Adipocyte (in vitro differentiated cells): ENCODE results near the gene LY6G6C.

ENCODE experiments used
- DNase-seq: peaks from one replicate; pipeline ENCODE4 v3.0.0-alpha.2; 2015; ENCODE audit warnings: low read depth
- H3K27me3 ChIP-seq: replicated peaks from 2 replicates; pipeline ENCODE4 v1.7.0; 2013; ENCODE audit warnings: mild to moderate bottlenecking, low read length, moderate library complexity; ENCODE audit not compliant: control insufficient read depth, insufficient read depth
- H3K36me3 ChIP-seq: 2 replicates; pipeline ENCODE4 v1.7.0; 2013; ENCODE audit warnings: low read length, mild to moderate bottlenecking, moderate library complexity; ENCODE audit not compliant: control insufficient read depth, insufficient read depth, severe bottlenecking
- H3K4me1 ChIP-seq: 2 replicates; pipeline ENCODE4 v1.7.0; 2013; ENCODE audit warnings: mild to moderate bottlenecking, low read length, moderate library complexity; ENCODE audit not compliant: control insufficient read depth, insufficient read depth
- H3K4me3 ChIP-seq: 2 replicates; pipeline ENCODE4 v1.7.0; 2013; ENCODE audit warnings: mild to moderate bottlenecking, low read length, moderate library complexity
- H3K9ac ChIP-seq: 2 replicates; pipeline ENCODE4 v1.7.0; 2013; ENCODE audit warnings: mild to moderate bottlenecking, low read length, moderate library complexity
- H3K9me3 ChIP-seq: 2 replicates; pipeline ENCODE4 v1.7.0; 2013; ENCODE audit warnings: mild to moderate bottlenecking, low read length, moderate library complexity; ENCODE audit not compliant: control insufficient read depth

LY6G6C gene

GRCh38 chr6:31697555-31697954, 24.0 kb downstream of the LY6G6C start:
- no peaks in the 10 kb centered on the region for H3K9me3 ChIP-seq
- no peak overlapping the region for H3K4me3 ChIP-seq
- H3K4me1 ChIP-seq: peaks cover 13% of the 10 kb centered on the region
- H3K9ac ChIP-seq: no peak overlapping the region
- H3K36me3 ChIP-seq: peaks cover 40% of the 10 kb centered on the region
- no peaks in the 10 kb centered on the region for H3K27me3 ChIP-seq
- no peak for DNase-seq

- H3K9ac ChIP-seq: no peak overlapping the region
- H3K36me3 ChIP-seq: peaks cover 76% of the 10 kb centered on the region
- no peak for DNase-seq
- H3K4me3 ChIP-seq: no peak overlapping the region
- H3K27me3 ChIP-seq: no peaks in the 10 kb centered on the region
- no peaks in the 10 kb centered on the region for H3K4me1 ChIP-seq
- H3K9me3 ChIP-seq: no peaks in the 10 kb centered on the region
Measured at GRCh38 chr6:31693535-31693934, 28.0 kb downstream of the LY6G6C start.

- Histone ChIP-seq H3K4me1 (no peaks in the 10 kb centered on the region), H3K9ac (no peak overlapping the region), H3K4me3 (no peak overlapping the region), H3K36me3 (peaks cover 80% of the 10 kb centered on the region), H3K27me3 (no peaks in the 10 kb centered on the region), H3K9me3 (no peaks in the 10 kb centered on the region)
- DNase-seq: no peak
Measured at GRCh38 chr6:31692886-31693285, 28.7 kb downstream of the LY6G6C start.

GRCh38 chr6:31692353-31692752, 29.2 kb downstream of the LY6G6C start:
- H3K9ac ChIP-seq: no peak overlapping the region
- no peak for DNase-seq
- H3K4me3 ChIP-seq: no peak overlapping the region
- H3K9me3 ChIP-seq: no peaks in the 10 kb centered on the region
- H3K4me1 ChIP-seq: no peaks in the 10 kb centered on the region
- H3K36me3 ChIP-seq: peaks cover 82% of the 10 kb centered on the region
- H3K27me3 ChIP-seq: no peaks in the 10 kb centered on the region

- peaks cover 82% of the 10 kb centered on the region for H3K36me3 ChIP-seq
- H3K27me3 ChIP-seq: no peaks in the 10 kb centered on the region
- no peak for DNase-seq
- no peaks in the 10 kb centered on the region for H3K4me1 ChIP-seq
- H3K9ac ChIP-seq: no peak overlapping the region
- no peak overlapping the region for H3K4me3 ChIP-seq
- no peaks in the 10 kb centered on the region for H3K9me3 ChIP-seq
Measured at GRCh38 chr6:31691564-31692108, 29.9 kb downstream of the LY6G6C start.

- Histone ChIP-seq H3K9me3 (no peaks in the 10 kb centered on the region), H3K4me3 (no peak overlapping the region), H3K27me3 (no peaks in the 10 kb centered on the region), H3K4me1 (no peaks in the 10 kb centered on the region), H3K9ac (no peak overlapping the region), H3K36me3 (peaks cover 86% of the 10 kb centered on the region)
- no peak for DNase-seq
Measured at GRCh38 chr6:31691078-31691463, 30.5 kb downstream of the LY6G6C start.

GRCh38 chr6:31690231-31691077, 31.1 kb downstream of the LY6G6C start:
- Histone ChIP-seq H3K27me3 (no peaks in the 10 kb centered on the region), H3K4me1 (no peaks in the 10 kb centered on the region), H3K9me3 (no peaks in the 10 kb centered on the region), H3K9ac (no peak overlapping the region), H3K4me3 (no peak overlapping the region), H3K36me3 (peaks cover 90% of the 10 kb centered on the region)
- no peak for DNase-seq

- DNase-seq: no peak
- Histone ChIP-seq H3K27me3 (no peaks in the 10 kb centered on the region), H3K4me1 (no peaks in the 10 kb centered on the region), H3K4me3 (no peak overlapping the region), H3K36me3 (peaks cover 82% of the 10 kb centered on the region), H3K9me3 (no peaks in the 10 kb centered on the region), H3K9ac (no peak overlapping the region)
Measured at GRCh38 chr6:31689249-31690110, 32.1 kb downstream of the LY6G6C start.

- no peak for DNase-seq
- H3K27me3 ChIP-seq: no peaks in the 10 kb centered on the region
- no peaks in the 10 kb centered on the region for H3K4me1 ChIP-seq
- H3K36me3 ChIP-seq: peaks cover 70% of the 10 kb centered on the region
- no peaks in the 10 kb centered on the region for H3K9me3 ChIP-seq
- H3K4me3 ChIP-seq: no peak overlapping the region
- H3K9ac ChIP-seq: no peak overlapping the region
Measured at GRCh38 chr6:31687860-31688693, 33.5 kb downstream of the LY6G6C start.

GRCh38 chr6:31687321-31687720, 34.2 kb downstream of the LY6G6C start:
- Histone ChIP-seq H3K9me3 (no peaks in the 10 kb centered on the region), H3K4me3 (no peak overlapping the region), H3K27me3 (no peaks in the 10 kb centered on the region), H3K9ac (no peak overlapping the region), H3K4me1 (no peaks in the 10 kb centered on the region), H3K36me3 (peaks cover 62% of the 10 kb centered on the region)
- DNase-seq: no peak
